Osteoblast (primary cell): ENCODE results near the gene MED25. TPM values are rescaled to one million over a fixed set of nuclear protein-coding genes. Genes with fewer than 3 reads are reported as not detected.

Source experiments
- DNase-seq: peaks from one replicate; pipeline ENCODE4 v3.0.0; 2011; ENCODE audit warnings: low spot score, mixed read lengths; ENCODE audit not compliant: insufficient read length; ENCODE audit errors: missing footprints
- H2AFZ ChIP-seq: 2 replicates; pipeline ENCODE4 v1.6.0; 2011; ENCODE audit warnings: mild to moderate bottlenecking, low read length
- H3K27ac ChIP-seq: 2 replicates; pipeline ENCODE4 v1.5.1; 2011; ENCODE audit warnings: mild to moderate bottlenecking, low read depth, low read length, moderate library complexity
- H3K27me3 ChIP-seq: 2 replicates; pipeline ENCODE4 v1.6.0; 2012; ENCODE audit warnings: mild to moderate bottlenecking, control low read depth, inconsistent platforms, low read length, moderate library complexity; ENCODE audit not compliant: insufficient read depth
- H3K36me3 ChIP-seq: 2 replicates; pipeline ENCODE4 v1.5.1; 2011; ENCODE audit warnings: mild to moderate bottlenecking, low read length, control low read depth, moderate library complexity; ENCODE audit not compliant: insufficient read depth
- H3K4me1 ChIP-seq: 2 replicates; pipeline ENCODE4 v1.5.1; 2011; ENCODE audit warnings: mild to moderate bottlenecking, low read length, control low read depth, moderate library complexity; ENCODE audit not compliant: insufficient read depth
- H3K4me2 ChIP-seq: 2 replicates; pipeline ENCODE4 v1.6.0; 2011; ENCODE audit warnings: mild to moderate bottlenecking, low read length; ENCODE audit not compliant: insufficient read depth
- H3K4me3 ChIP-seq: fragments of 200-600 bp; sonication (generic); 3 replicates; pipeline ENCODE4 v1.5.1; 2012; ENCODE audit warnings: mild to moderate bottlenecking, low read length, inconsistent platforms; ENCODE audit not compliant: insufficient read depth
- H3K79me2 ChIP-seq: 2 replicates; pipeline ENCODE4 v1.6.0; 2012; ENCODE audit warnings: mild to moderate bottlenecking, low read length, control low read depth, inconsistent platforms; ENCODE audit not compliant: insufficient read depth
- H3K9me3 ChIP-seq: 2 replicates; pipeline ENCODE4 v1.5.1; 2011; ENCODE audit warnings: low read depth, low read length, control low read depth
- H4K20me1 ChIP-seq: 2 replicates; pipeline ENCODE4 v1.6.0; 2012; ENCODE audit warnings: mild to moderate bottlenecking, low read length, control low read depth; ENCODE audit not compliant: insufficient read depth
- CTCF ChIP-seq: IDR thresholded peaks from 2 replicates; pipeline ENCODE4 v1.5.1; 2011; ENCODE audit warnings: mild to moderate bottlenecking, low read depth, low read length, moderate library complexity; ENCODE audit errors: extremely low read depth
- total RNA-seq: library from RNA; depleted of rRNA; stranded (reverse); fragments of >200 nt; gene quantifications from 2 replicates; pipeline ENCODE4 v1.2.3, GENCODE V29; 2012

MED25 gene
- total RNA-seq, 1 donor: 19.5 TPM

GRCh38 chr19:49798574-49798973 lies 19.5 kb upstream of the MED25 start:
- Histone ChIP-seq H3K36me3 (peaks cover 76% of the 10 kb centered on the region), H3K27ac (no peak overlapping the region), H3K4me2 (no peak overlapping the region), H3K27me3 (no peaks in the 10 kb centered on the region), H2AFZ (no peak overlapping the region), H3K79me2 (peaks cover 5% of the 10 kb centered on the region), H3K4me3 (no peak overlapping the region), H3K4me1 (peaks cover 3% of the 10 kb centered on the region), H4K20me1 (peaks cover 12% of the 10 kb centered on the region), H3K9me3 (no peaks in the 10 kb centered on the region)
- DNase-seq: peak; percentile 80
- no peak for TF ChIP-seq CTCF

- Histone ChIP-seq H3K27ac (no peak overlapping the region), H3K79me2 (peaks cover 5% of the 10 kb centered on the region), H3K9me3 (no peaks in the 10 kb centered on the region), H3K4me2 (no peak overlapping the region), H3K27me3 (no peaks in the 10 kb centered on the region), H2AFZ (no peak overlapping the region), H3K4me3 (no peak overlapping the region), H3K36me3 (peaks cover 76% of the 10 kb centered on the region), H3K4me1 (peaks cover 3% of the 10 kb centered on the region), H4K20me1 (peaks cover 12% of the 10 kb centered on the region)
- no peak for TF ChIP-seq CTCF
- DNase-seq: peak; percentile 51
Observed at GRCh38 chr19:49799271-49799797, 18.8 kb upstream of the MED25 start.

- peaks cover 5% of the 10 kb centered on the region for H3K79me2 ChIP-seq
- peaks cover 76% of the 10 kb centered on the region for H3K36me3 ChIP-seq
Observed at GRCh38 chr19:49799798-49800376, 18.2 kb upstream of the MED25 start.

More at GRCh38 chr19:49799798-49800376, 18.2 kb upstream of the MED25 start:
- Histone ChIP-seq H4K20me1 (peaks cover 12% of the 10 kb centered on the region), H3K9me3 (no peaks in the 10 kb centered on the region), H3K4me2 (no peak overlapping the region), H3K4me1 (peaks cover 3% of the 10 kb centered on the region), H3K4me3 (no peak overlapping the region), H3K27ac (no peak overlapping the region), H3K27me3 (no peaks in the 10 kb centered on the region), H2AFZ (no peak overlapping the region)
- no peak for TF ChIP-seq CTCF
- peak; percentile 59 for DNase-seq
